Hippocampal formation (tissue), 2 donors: ENCODE results near the gene KCNJ1.
A peak's percentile ranks its signal among the peaks of the same experiment; 100 is the strongest.

Source experiments
- DNase-seq, 2 donors: peaks; one replicate each; lab custom pipeline; 2025; lab: John Stamatoyannopoulos, UW

The KCNJ1 gene

GRCh38 chr11:128901653-128902514, 34.8 kb upstream of the KCNJ1 start:
- DNase-seq = no peak

DNA sequence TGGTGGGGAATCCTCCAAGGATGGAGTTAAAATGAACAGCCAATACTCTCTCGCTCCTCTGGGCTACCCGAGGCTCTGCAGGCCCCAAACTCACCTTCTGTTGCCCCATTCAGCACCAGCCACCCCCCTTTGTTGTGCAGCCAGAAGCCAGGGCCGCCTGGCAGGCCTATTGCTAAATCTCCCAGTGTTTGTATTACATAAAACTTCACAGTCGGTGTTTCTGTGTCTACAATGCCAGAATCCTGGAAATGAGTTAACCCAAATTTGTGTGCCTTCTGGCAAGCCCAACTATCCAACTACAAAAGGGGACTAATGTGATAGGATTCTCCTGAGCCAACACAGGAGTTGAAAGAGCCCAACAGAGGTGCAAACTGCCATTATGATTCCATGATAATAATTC, 33.4 kb upstream of the KCNJ1 start:
- no peak for DNase-seq

DNA sequence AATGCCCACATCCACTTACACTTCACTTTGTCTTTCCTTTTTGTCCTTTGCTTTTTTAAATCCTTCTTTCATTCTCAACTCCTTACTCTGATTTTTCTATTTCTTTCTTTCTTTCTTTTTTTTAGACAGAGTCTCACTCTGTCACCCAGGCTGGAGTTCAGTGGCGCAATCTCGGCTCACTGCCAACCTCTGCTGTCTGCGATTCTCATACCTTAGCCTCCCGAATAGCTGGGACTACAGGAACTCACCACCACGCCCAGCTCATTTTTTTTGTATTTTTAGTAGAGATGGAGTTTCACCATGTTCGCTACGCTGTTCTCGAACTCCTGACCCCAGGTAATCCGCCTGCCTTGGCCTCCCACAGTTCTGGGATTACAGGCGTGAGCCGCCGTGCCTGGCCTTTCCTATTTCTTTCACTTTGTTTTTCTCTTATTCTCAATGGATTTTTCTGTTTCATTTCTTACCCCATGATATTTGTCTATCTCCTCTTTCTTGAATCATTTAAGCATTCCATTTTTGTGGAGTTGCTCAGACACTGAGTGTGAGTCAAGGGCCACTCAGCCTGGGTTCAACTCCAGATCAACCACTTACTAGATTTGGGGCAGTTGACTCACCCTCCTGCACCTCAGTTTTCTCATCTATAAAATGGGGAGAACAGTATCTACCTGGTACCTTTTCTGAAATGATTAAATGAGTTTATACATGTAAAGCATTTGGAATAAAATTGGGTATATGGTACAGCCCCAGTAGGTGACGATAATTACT, 31.7 kb upstream of the KCNJ1 start:
- DNase-seq = no peak

DNA sequence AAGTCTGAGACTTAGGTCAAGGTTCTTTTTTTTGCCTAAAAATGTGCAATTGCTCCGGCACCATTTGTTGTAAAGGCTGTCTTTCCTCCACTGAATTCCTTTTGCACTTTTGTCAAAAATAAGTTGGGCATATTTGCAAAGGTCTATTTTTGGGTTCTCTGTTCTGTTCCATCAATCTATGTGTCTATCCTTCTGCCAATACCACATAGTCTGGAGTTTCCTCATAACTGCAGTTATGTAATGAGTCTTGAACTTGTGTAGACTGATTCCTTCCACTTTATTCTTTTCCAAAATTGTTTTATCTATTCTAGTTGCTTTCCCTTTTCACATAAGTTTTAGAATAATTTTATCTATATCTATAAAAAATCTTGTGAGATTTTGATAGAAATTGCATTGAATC, 30.7 kb upstream of the KCNJ1 start:
- DNase-seq = no peak

DNA sequence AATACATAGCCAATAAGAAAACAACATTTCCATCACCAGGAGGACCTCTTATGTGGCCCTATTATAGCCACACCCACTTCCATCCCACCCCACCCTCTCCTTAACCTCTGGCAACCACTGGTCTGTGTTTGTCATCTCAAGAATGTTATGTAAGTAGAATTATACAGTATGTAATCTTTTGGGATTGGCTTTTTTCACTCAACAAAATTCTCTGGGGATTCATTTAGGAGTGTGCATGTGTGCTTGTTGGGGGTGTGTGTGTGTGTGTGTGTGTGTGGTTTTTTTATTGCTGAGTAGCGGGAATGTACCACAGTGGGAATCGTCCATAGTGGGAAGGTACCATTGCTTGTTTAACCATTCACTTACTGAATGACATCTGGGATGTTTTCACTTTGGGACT, 29.3 kb upstream of the KCNJ1 start:
- DNase-seq = no peak

DNA sequence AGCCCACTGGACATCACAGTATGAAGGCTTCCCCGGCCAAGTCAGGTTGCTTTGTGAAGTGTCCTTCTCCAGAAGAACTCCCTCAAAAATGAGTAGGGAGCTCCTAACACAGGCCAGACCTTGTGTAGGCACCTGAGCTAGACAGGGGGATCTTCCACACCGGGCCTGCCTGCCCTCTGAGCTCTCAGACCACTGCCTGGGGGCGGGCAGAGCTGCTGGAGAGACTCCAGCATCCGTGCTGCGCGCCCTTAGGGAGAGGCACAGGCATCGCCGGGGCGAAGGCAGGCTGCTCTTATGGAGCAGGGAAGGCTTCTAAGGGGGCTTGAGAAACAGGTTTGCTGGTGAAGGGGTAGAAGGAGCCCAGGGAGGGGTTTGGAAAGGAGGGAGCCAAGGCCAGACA, 28.4 kb upstream of the KCNJ1 start:
- no peak for DNase-seq

DNA sequence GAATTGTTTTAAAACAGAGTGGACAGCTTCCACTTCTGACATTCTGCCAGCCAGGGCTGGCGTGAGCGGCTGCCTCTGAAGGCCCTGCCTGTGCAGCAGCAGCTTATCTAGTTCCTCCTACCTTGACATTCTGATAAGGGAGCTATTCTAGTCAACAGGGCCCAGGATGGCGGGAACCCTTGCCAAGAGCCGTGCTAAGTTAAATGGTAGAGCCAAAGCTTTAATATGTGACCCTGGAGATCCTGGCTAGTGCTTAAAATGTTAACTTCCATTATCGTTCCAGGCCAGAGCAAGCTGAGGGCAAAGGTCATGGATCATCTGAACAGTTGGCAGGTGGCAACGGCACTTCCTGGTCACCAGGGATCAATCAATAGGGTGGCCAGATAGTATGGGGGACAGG, 27.6 kb upstream of the KCNJ1 start:
- DNase-seq = no peak

GRCh38 chr11:128894286-128894681, 27.2 kb upstream of the KCNJ1 start:
- DNase-seq = no peak

GRCh38 chr11:128893578-128894285, 26.6 kb upstream of the KCNJ1 start:
- DNase-seq = no peak

DNA sequence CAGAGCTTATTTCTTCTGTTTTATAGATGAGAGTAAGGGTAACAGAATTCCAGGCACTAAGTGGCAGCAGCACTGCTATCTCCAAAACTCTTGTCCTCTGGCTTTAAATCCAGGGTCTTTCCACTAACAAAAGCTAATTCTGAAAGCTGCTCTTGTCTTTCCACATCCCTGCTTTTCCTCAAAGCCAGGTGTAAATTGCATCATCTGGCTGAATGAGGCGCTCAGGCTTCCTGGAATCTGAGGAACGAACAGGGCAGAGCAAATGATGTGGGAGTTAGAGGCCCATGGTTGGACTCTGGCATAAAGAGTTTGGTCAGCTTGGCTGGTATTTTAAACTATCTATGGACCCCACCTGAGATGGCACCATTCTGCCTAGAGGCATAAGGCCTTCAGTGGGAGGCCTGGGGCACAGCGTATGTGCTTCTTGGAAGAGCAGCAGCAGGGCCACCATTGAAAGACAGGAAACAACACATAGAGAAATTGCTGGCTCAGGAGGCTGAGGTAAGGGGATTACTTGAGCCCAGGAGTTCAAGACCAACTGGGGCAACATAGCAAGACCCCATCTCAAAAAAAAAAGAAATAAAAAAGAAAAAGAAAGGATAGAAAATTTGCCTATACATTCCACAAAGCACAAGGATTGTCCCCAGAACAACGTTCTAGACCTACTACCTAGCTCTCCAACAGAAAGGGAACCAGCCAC, 25.9 kb upstream of the KCNJ1 start:
- DNase-seq = no peak

DNA sequence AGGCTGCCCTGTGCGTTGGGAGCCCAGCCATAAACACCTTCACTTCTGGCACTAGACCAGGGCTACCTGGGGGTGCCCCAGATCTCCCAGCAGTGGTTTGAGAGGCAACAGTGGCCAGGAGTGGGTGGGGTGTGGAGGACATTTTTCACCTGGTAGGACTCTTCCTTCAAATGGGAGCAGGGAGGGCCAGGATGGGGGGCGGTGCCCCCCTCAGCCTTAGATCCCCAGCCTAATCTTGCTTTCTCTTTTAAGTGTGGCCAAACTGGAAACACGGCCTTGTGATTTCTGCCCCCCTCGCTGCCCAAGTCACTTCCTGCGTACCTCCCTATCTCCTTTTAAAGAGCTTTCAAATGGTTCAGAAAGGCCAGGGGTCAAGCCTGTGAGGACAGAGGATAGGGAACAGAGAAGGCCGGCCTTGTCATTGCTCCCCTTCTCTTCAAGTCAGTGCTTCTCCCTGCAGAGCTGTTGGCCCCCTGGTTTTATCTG, 24.9 kb upstream of the KCNJ1 start:
- DNase-seq = no peak

GRCh38 chr11:128890543-128891368, 23.7 kb upstream of the KCNJ1 start, which contains the start of gene KCNJ5:
Gene KCNJ5 (plus strand): TSS chr11:128891356. CDS start chr11:128911274, 19,918 bp downstream.
- DNase-seq = no peak

GRCh38 chr11:128890216-128890542, 23.1 kb upstream of the KCNJ1 start:
- DNase-seq = no peak

GRCh38 chr11:128889657-128890213, 22.6 kb upstream of the KCNJ1 start:
- DNase-seq = no peak

GRCh38 chr11:128888034-128888985, 21.2 kb upstream of the KCNJ1 start:
- DNase-seq = no peak

- DNase-seq = no peak
These were observed 19.5 kb upstream of the KCNJ1 start for GRCh38 chr11:128886406-128887124.

- peak; percentile 26 to 49 for DNase-seq
These were observed 17.7 kb upstream of the KCNJ1 start for GRCh38 chr11:128884703-128885338.

- DNase-seq = no peak
These were observed 17.0 kb upstream of the KCNJ1 start for GRCh38 chr11:128884054-128884453.
